AG04449 (cell line): ENCODE measurements around the gene NUDT11.

Source experiments
- CTCF ChIA-PET: fragments of 350-600 bp; formaldehyde crosslinking; extraction: SDS; loops from one replicate; lab custom pipeline; 2021; ENCODE audit warnings: antibody characterized with exemption; lab: Yijun Ruan, JAX
- POLR2A ChIA-PET: fragments of 400-600, 350-600 bp; formaldehyde crosslinking; extraction: SDS; loops from one replicate; lab custom pipeline; 2020; ENCODE audit warnings: antibody characterized with exemption, inconsistent platforms; lab: Yijun Ruan, JAX
- DNase-seq: peaks from one replicate; pipeline ENCODE4 v3.0.0-alpha.2; 2010; ENCODE audit warnings: low read depth, low spot score
- H3K4me3 ChIP-seq: 2 replicates; pipeline ENCODE4 v1.5.1; 2011; ENCODE audit warnings: low read depth, mild to moderate bottlenecking, control low read depth, low read length
- CTCF ChIP-seq: IDR thresholded peaks from one replicate; pipeline ENCODE4 v1.5.1; 2011; ENCODE audit warnings: mild to moderate bottlenecking, moderate library complexity, low read length, control low read depth, inconsistent platforms; ENCODE audit not compliant: insufficient read depth; ENCODE audit errors: missing control alignments

NUDT11 gene

GRCh38 chrX:51456814-51457213 lies 39.6 kb downstream of the NUDT11 start:
- no peak for DNase-seq
- no peak overlapping the region for H3K4me3 ChIP-seq
- POLR2A ChIA-PET, result no interaction called here
- CTCF ChIA-PET, result interaction anchor here (1.0 to 1.4 kb wide), 3 partner anchors 31 to 119 kb away, joined by 3 to 5 read pairs (median 3); no protein-coding TSS in a partner anchor
- TF ChIP-seq CTCF, result no peak

DNA sequence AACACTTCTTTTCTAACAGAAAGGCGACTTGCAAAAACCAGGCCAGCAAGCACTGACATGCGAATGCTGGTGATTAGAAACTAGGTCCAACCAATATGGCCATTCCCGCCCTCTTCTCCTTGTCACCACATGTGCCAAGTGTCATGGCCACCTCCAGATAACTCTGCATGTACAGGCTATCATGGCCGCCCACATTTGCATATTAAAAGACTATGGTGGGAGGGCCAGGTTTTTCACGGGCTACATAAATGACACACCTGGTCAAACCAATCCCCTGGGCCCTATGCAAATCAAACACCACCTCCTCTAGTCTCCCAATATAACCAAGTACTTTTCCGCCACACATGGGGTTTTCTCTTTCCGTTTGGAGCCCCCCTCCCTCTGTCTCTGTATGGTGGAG lies 40.1 kb downstream of the NUDT11 start:
- H3K4me3 ChIP-seq, result no peak overlapping the region
- POLR2A ChIA-PET, result no interaction called here

DNA sequence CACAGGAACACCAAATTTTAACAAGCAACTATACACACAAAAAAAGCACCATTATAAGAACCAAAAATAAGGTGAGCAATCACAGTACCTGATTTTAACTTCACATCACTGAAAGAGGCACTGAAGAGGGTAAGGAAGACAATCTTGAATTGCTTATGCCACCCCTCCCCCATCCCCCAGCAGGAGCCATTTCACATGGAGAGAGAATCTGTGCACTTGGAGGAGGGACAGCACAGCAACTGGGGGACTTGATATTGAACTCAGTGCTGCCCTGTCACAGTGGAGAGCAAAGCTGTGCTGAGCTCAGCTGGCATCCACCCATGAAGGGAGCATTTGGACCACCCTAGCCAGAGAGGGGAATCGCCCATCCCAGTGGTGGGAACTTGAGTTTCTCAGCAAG lies 56.0 kb downstream of the NUDT11 start:
- no peak for DNase-seq
- H3K4me3 ChIP-seq, result no peak overlapping the region
- no peak for TF ChIP-seq CTCF
- CTCF ChIA-PET, result no interaction called here
- POLR2A ChIA-PET, result no interaction called here

More for the DNA sequence above, 40.1 kb downstream of the NUDT11 start:
- no peak for TF ChIP-seq CTCF
- DNase-seq, result no peak
- CTCF ChIA-PET, result interaction anchor here (1.0 kb wide), 2 partner anchors 32 to 35 kb away, joined by 3 to 5 read pairs; no protein-coding TSS in a partner anchor
